Skin epidermis (tissue), 12 donors: ENCODE results near the gene GTPBP6.
A peak's percentile ranks its signal among the peaks of the same experiment; 100 is the strongest.
"Not testable (repeated sequence)": the region's sequence is repeated elsewhere in the genome, so short reads cannot be mapped to it uniquely, and the experiment has no call there.

Experiments used
- H3K27ac ChIP-seq, 21 experiments: fragments of 200-600 bp; sonication (generic) in 11 of 21; one replicate each; pipeline ENCODE4 v1.5.0; 2020; ENCODE audit warnings: mild to moderate bottlenecking in 3 of 21, inconsistent platforms in 2 of 21, moderate library complexity in 2 of 21
- H3K4me3 ChIP-seq, 7 experiments: fragments of 200-600 bp; sonication (generic) in 2 of 7; one replicate each; pipeline ENCODE4 v1.5.0; 2020; ENCODE audit warnings: inconsistent platforms in 2 of 7, mild to moderate bottlenecking in 2 of 7, moderate library complexity in 1 of 7

Gene GTPBP6

GRCh38 chrX:276581-277201 lies 41.9 kb downstream of the GTPBP6 start:
- peak overlapping the region; percentile 45 to 62 (median 54) for H3K4me3 ChIP-seq
- H3K27ac ChIP-seq = peak overlapping the region in 20 of 21 experiments; percentile 35 to 85 (median 73)

GRCh38 chrX:275967-276580 lies 42.5 kb downstream of the GTPBP6 start:
- H3K27ac ChIP-seq = peak overlapping the region in 20 of 21 experiments; percentile 35 to 85 (median 74)
- H3K4me3 ChIP-seq = peak overlapping the region; percentile 45 to 62 (median 54)

- Histone ChIP-seq H3K4me3 (peak overlapping the region; percentile 45 to 62 (median 54)), H3K27ac (peak overlapping the region in 20 of 21 experiments; percentile 21 to 85 (median 74))
Observed at GRCh38 chrX:275476-275966, 43.1 kb downstream of the GTPBP6 start.

- H3K4me3 ChIP-seq = peak overlapping the region in 4 of 7 experiments; percentile 50 to 62 (median 54)
- peak overlapping the region in 17 of 21 experiments; percentile 21 to 85 (median 74) for H3K27ac ChIP-seq
Observed at GRCh38 chrX:274904-275475, 43.6 kb downstream of the GTPBP6 start.

- Histone ChIP-seq H3K4me3 (no peak overlapping the region), H3K27ac (no peak overlapping the region)
Observed at GRCh38 chrX:270848-271367, 47.7 kb downstream of the GTPBP6 start.

- Histone ChIP-seq H3K4me3 (no peak overlapping the region), H3K27ac (no peak overlapping the region)
Observed at GRCh38 chrX:267771-268261, 50.8 kb downstream of the GTPBP6 start.

- no peak overlapping the region for H3K27ac ChIP-seq
Observed at GRCh38 chrX:265502-265901, 53.1 kb downstream of the GTPBP6 start.

GRCh38 chrX:264634-265455 lies 53.8 kb downstream of the GTPBP6 start:
- Histone ChIP-seq H3K27ac (no peak overlapping the region), H3K4me3 (no peak overlapping the region)

More at GRCh38 chrX:265502-265901, 53.1 kb downstream of the GTPBP6 start:
- no peak overlapping the region for H3K4me3 ChIP-seq

GRCh38 chrX:264006-264405 lies 54.6 kb downstream of the GTPBP6 start:
- H3K4me3 ChIP-seq, H3K27ac ChIP-seq: not testable (repeated sequence)

GRCh38 chrX:262381-262909 lies 56.2 kb downstream of the GTPBP6 start:
- no peak overlapping the region for H3K4me3 ChIP-seq
- H3K27ac ChIP-seq = peak overlapping the region in 6 of 21 experiments; percentile 11 to 65 (median 26)

GRCh38 chrX:261919-262352 lies 56.7 kb downstream of the GTPBP6 start:
- Histone ChIP-seq H3K4me3 (no peak overlapping the region), H3K27ac (peak overlapping the region in 6 of 21 experiments; percentile 11 to 65 (median 26))

- peak overlapping the region in 3 of 7 experiments; percentile 4 to 8 (median 6) for H3K4me3 ChIP-seq
- peak overlapping the region in 13 of 21 experiments; percentile 11 to 69 (median 48) for H3K27ac ChIP-seq
Observed at GRCh38 chrX:261167-261918, 57.3 kb downstream of the GTPBP6 start.

- Histone ChIP-seq H3K4me3 (no peak overlapping the region), H3K27ac (no peak overlapping the region)
Observed at GRCh38 chrX:259692-260355, 58.8 kb downstream of the GTPBP6 start.

GRCh38 chrX:258291-259040 lies 60.1 kb downstream of the GTPBP6 start:
- Histone ChIP-seq H3K27ac (no peak overlapping the region), H3K4me3 (no peak overlapping the region)

GRCh38 chrX:257681-258289 lies 60.8 kb downstream of the GTPBP6 start:
- Histone ChIP-seq H3K4me3 (no peak overlapping the region), H3K27ac (no peak overlapping the region)

GRCh38 chrX:257054-257453 lies 61.5 kb downstream of the GTPBP6 start:
- not testable (repeated sequence) for H3K27ac ChIP-seq, H3K4me3 ChIP-seq

GRCh38 chrX:255923-256331 lies 62.7 kb downstream of the GTPBP6 start:
- no peak overlapping the region for H3K27ac ChIP-seq
- no peak overlapping the region for H3K4me3 ChIP-seq
